Ovary (tissue), 9 donors: ENCODE measurements around the gene ELOVL2. TPM values are rescaled to one million over a fixed set of nuclear protein-coding genes. Genes with fewer than 3 reads are reported as not detected.

Experiments
- DNase-seq, 5 donors: peaks; one replicate each; pipeline ENCODE4 v3.0.0-alpha.2; 2019 to 2020
- H3K27ac ChIP-seq, 2 donors: fragments of 200-600 bp; one replicate each; pipeline versions ENCODE4 v1.5.1 to v1.8.0; 2019 to 2022
- H3K27me3 ChIP-seq: fragments of 200-600 bp; one replicate; pipeline ENCODE4 v1.8.0; 2022
- H3K36me3 ChIP-seq: fragments of 200-600 bp; sonication (generic); one replicate; pipeline ENCODE4 v1.5.1; 2019
- H3K4me1 ChIP-seq: one replicate; pipeline ENCODE4 v1.8.1; 2013; ENCODE audit warnings: mild to moderate bottlenecking, moderate library complexity; ENCODE audit not compliant: insufficient read depth
- H3K4me3 ChIP-seq: fragments of 200-600 bp; sonication (generic); one replicate; pipeline ENCODE4 v1.5.1; 2017
- H3K9me3 ChIP-seq, 2 donors: fragments of 200-600 bp in 1 of 2; sonication (generic) in 1 of 2; one replicate each; pipeline versions ENCODE4 v1.5.1 to v1.8.1; 2013 to 2019; ENCODE audit warnings: mild to moderate bottlenecking in 1 of 2, moderate library complexity in 1 of 2
- CTCF ChIP-seq, 3 donors: fragments of 450-650 bp in 2 of 3; fragments of 200-600 bp in 1 of 3; IDR thresholded peaks; one replicate each; pipeline versions ENCODE4 v1.5.1 to v1.8.0; 2016 to 2022; ENCODE audit warnings: antibody characterized with exemption in 3 of 3, mild to moderate bottlenecking in 1 of 3
- EP300 ChIP-seq: sonication (generic); formaldehyde crosslinking; IDR thresholded peaks from one replicate; pipeline ENCODE4 v1.6.1; 2017; ENCODE audit warnings: antibody characterized with exemption
- POLR2A ChIP-seq: fragments of 450-650 bp; IDR thresholded peaks from one replicate; pipeline ENCODE4 v1.6.1; 2017; ENCODE audit warnings: antibody characterized with exemption, mild to moderate bottlenecking, moderate library complexity
- WGBS, 3 donors: extraction: QIAGEN DNeasy Blood & Tissue Kit in 1 of 3; methylation state at CpG; one replicate each; pipeline versions ENCODE4 v1.1.5 to v1.1.7; 2013 to 2017; 5-methylcytosine and 5-hydroxymethylcytosine counted together
- intact Hi-C, 4 donors: fragments of 100-400 bp; cut with DNase I; formaldehyde crosslinking; loops; one replicate each; pipeline versions ENCODE4 v1.11.0 to v1.15.1; 2022 to 2023
- polyA plus RNA-seq, 2 donors: library from polyadenylated mRNA; stranded (reverse); fragments of 200-250 nt in 1 of 2; fragments of 350-450 nt in 1 of 2; fragmentation: Illumina TruSeq in 1 of 2; extraction: RNeasy Lipid Tissue Mini Kit (QIAGEN cat#74804) in 1 of 2; gene quantifications; one replicate each; pipeline ENCODE4 v1.2.3, GENCODE V29; 2013 to 2014
- total RNA-seq, 7 donors: library from RNA; depleted of rRNA in 2 of 7; stranded (reverse); fragments of >200 nt in 2 of 7; fragmentation: NEBNext Ultra II Directional in 3 of 7; extraction: Animal tissue kit (Norgen Biotek cat#: 25700) in 3 of 7; gene quantifications; one replicate each; pipeline versions ENCODE4 v1.1.0 to v1.2.4, GENCODE V29; 2016 to 2023
- donor health status: DM: no; HTN: no; CAD: no; lungs with moderate emphysema.
- donor health status: DM: no; HTN: no; CAD: no.
- donor health status: Bipolar disorder and iron deficiency.
- donor health status: DM: yes; HTN: yes; CAD: no.
- donor health status: DM: no; HTN: no; CAD: no.
- donor health status: DM: yes; HTN: yes; CAD: no.

The ELOVL2 gene
- total and polyA plus RNA-seq, 9 donors = 0.11 to 1.4 (median 0.28) TPM; not detected in 1

GRCh38 chr6:11062715-11063114 lies 18.6 kb upstream of the ELOVL2 start:
- H3K27ac ChIP-seq = no peak overlapping the region
- intact Hi-C loops = no loop called here
- no peaks in the 10 kb centered on the region for H3K27me3 ChIP-seq
- no peak for TF ChIP-seq POLR2A
- TF ChIP-seq EP300 = no peak
- TF ChIP-seq CTCF (IDR thresholded peaks at IDR 0.05) = no peak
- no peaks in the 10 kb centered on the region for H3K36me3 ChIP-seq
- no peak for DNase-seq
- 72 to 81% (median 80%) methylated on average over 2 of the region's 2 CpGs for WGBS, 3 donors
- H3K9me3 ChIP-seq = no peaks in the 10 kb centered on the region
- no peaks in the 10 kb centered on the region for H3K4me1 ChIP-seq
- no peak overlapping the region for H3K4me3 ChIP-seq

- no peaks in the 10 kb centered on the region for H3K36me3 ChIP-seq
- H3K4me3 ChIP-seq = no peak overlapping the region
- intact Hi-C loops = no loop called here
- no peak for TF ChIP-seq CTCF (IDR thresholded peaks at IDR 0.05)
- no peak for TF ChIP-seq POLR2A
- TF ChIP-seq EP300 = no peak
- DNase-seq = no peak
- no peaks in the 10 kb centered on the region for H3K9me3 ChIP-seq
- WGBS, 3 donors = 90 to 95% (median 95%) methylated on average over 4 of the region's 4 CpGs
- no peaks in the 10 kb centered on the region for H3K4me1 ChIP-seq
- H3K27ac ChIP-seq = no peak overlapping the region
- H3K27me3 ChIP-seq = no peaks in the 10 kb centered on the region
Measured at GRCh38 chr6:11062083-11062482, 18.0 kb upstream of the ELOVL2 start.

- Histone ChIP-seq H3K9me3 (no peaks in the 10 kb centered on the region), H3K27ac (no peak overlapping the region), H3K36me3 (no peaks in the 10 kb centered on the region), H3K27me3 (no peaks in the 10 kb centered on the region), H3K4me1 (no peaks in the 10 kb centered on the region), H3K4me3 (no peak overlapping the region)
- intact Hi-C loops = no loop called here
- WGBS, 3 donors = 94 to 96% (median 95%) methylated on average over 5 of the region's 5 CpGs
- TF ChIP-seq EP300 (no peak), CTCF (IDR thresholded peaks at IDR 0.05) (no peak), POLR2A (no peak)
- no peak for DNase-seq
Measured at GRCh38 chr6:11058406-11058805, 14.3 kb upstream of the ELOVL2 start.

- intact Hi-C loops = no loop called here
- TF ChIP-seq CTCF (IDR thresholded peaks at IDR 0.05) (no peak), POLR2A (no peak), EP300 (no peak)
- WGBS, 3 donors = 76 to 86% (median 76%) methylated on average over 1 of the region's 1 CpG
- no peak for DNase-seq
- Histone ChIP-seq H3K4me1 (no peaks in the 10 kb centered on the region), H3K36me3 (no peaks in the 10 kb centered on the region), H3K4me3 (no peak overlapping the region), H3K27me3 (no peaks in the 10 kb centered on the region), H3K9me3 (no peaks in the 10 kb centered on the region), H3K27ac (no peak overlapping the region)
Measured at GRCh38 chr6:11056871-11057270, 12.8 kb upstream of the ELOVL2 start.
